Colonic mucosa (tissue), 4 donors: Measurements from ENCODE around the gene ARHGAP8. TPM values are rescaled to one million over a fixed set of nuclear protein-coding genes. Genes with fewer than 3 reads are reported as not detected.

Source experiments
- DNase-seq: peaks from one replicate; pipeline ENCODE4 v3.0.0-alpha.2; 2020
- H3K27ac ChIP-seq: fragments of 200-600 bp; one replicate; pipeline ENCODE4 v1.8.0; 2021
- H3K27me3 ChIP-seq: fragments of 200-600 bp; one replicate; pipeline ENCODE4 v1.8.0; 2021
- H3K36me3 ChIP-seq: fragments of 200-600 bp; one replicate; pipeline ENCODE4 v1.8.0; 2021
- H3K4me1 ChIP-seq: fragments of 200-600 bp; one replicate; pipeline ENCODE4 v1.8.0; 2021; ENCODE audit warnings: mild to moderate bottlenecking
- H3K4me3 ChIP-seq: fragments of 200-600 bp; one replicate; pipeline ENCODE4 v1.8.0; 2021
- H3K9ac ChIP-seq, 2 donors: one replicate each; pipeline ENCODE4 v1.7.0; 2013; ENCODE audit warnings: control low read depth in 2 of 2, low read depth in 2 of 2, low read length in 2 of 2
- H3K9me3 ChIP-seq: fragments of 200-600 bp; one replicate; pipeline ENCODE4 v1.8.0; 2021
- intact Hi-C: fragments of 100-400 bp; cut with DNase I; formaldehyde crosslinking; loops from one replicate; pipeline ENCODE4 v1.14.1; 2022
- total RNA-seq, 2 donors: library from RNA; stranded (reverse); fragmentation: NEBNext Ultra II Directional in 1 of 2; extraction: Animal tissue kit (Norgen Biotek cat#: 25700) in 1 of 2; gene quantifications; one replicate each; pipeline ENCODE4 v1.2.1, GENCODE V29; 2021
- TF ChIP-seq, protein P1 (sequence below): fragments of 200-600 bp; IDR thresholded peaks from one replicate; pipeline ENCODE4 v1.8.0; 2022; ENCODE audit warnings: antibody characterized with exemption, mild to moderate bottlenecking
- donor health status: healthy.
- donor health status: DM: no; HTN: no; CAD: no.
- donor health status: DM: no; HTN: no; CAD: no.

The ARHGAP8 gene
- total RNA-seq, 2 donors from 2014 or later, result 38.4 to 69.9 TPM

DNA sequence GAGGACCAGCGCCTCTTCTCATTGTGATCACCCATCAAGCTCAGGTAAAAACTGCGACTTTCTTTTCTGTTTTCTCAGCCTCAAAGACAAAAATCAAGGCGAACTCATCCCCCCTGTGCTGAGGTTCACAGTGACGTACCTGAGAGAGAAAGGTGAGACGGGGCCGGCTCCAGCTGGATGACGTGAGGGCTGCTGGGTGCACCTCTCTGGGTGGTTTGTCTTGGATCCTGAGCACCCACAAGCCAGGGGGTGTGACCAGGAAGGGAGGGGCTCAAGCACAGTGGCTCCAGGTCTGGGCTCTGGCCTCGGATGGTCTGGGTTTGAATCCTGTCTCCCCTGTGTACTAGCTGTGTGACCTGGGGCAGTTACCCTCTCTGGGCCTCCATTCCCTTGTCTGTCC is 92.8 kb downstream of the ARHGAP8 start:
- no peak for DNase-seq
- Histone ChIP-seq H3K9ac (no peak overlapping the region), H3K27ac (no peak overlapping the region), H3K4me1 (no peaks in the 10 kb centered on the region), H3K27me3 (no peaks in the 10 kb centered on the region), H3K9me3 (no peaks in the 10 kb centered on the region), H3K4me3 (no peak overlapping the region), H3K36me3 (no peaks in the 10 kb centered on the region)
- intact Hi-C loops, result no loop called here
- TF ChIP-seq, protein P1, sequence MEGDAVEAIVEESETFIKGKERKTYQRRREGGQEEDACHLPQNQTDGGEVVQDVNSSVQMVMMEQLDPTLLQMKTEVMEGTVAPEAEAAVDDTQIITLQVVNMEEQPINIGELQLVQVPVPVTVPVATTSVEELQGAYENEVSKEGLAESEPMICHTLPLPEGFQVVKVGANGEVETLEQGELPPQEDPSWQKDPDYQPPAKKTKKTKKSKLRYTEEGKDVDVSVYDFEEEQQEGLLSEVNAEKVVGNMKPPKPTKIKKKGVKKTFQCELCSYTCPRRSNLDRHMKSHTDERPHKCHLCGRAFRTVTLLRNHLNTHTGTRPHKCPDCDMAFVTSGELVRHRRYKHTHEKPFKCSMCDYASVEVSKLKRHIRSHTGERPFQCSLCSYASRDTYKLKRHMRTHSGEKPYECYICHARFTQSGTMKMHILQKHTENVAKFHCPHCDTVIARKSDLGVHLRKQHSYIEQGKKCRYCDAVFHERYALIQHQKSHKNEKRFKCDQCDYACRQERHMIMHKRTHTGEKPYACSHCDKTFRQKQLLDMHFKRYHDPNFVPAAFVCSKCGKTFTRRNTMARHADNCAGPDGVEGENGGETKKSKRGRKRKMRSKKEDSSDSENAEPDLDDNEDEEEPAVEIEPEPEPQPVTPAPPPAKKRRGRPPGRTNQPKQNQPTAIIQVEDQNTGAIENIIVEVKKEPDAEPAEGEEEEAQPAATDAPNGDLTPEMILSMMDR, result no peak

DNA sequence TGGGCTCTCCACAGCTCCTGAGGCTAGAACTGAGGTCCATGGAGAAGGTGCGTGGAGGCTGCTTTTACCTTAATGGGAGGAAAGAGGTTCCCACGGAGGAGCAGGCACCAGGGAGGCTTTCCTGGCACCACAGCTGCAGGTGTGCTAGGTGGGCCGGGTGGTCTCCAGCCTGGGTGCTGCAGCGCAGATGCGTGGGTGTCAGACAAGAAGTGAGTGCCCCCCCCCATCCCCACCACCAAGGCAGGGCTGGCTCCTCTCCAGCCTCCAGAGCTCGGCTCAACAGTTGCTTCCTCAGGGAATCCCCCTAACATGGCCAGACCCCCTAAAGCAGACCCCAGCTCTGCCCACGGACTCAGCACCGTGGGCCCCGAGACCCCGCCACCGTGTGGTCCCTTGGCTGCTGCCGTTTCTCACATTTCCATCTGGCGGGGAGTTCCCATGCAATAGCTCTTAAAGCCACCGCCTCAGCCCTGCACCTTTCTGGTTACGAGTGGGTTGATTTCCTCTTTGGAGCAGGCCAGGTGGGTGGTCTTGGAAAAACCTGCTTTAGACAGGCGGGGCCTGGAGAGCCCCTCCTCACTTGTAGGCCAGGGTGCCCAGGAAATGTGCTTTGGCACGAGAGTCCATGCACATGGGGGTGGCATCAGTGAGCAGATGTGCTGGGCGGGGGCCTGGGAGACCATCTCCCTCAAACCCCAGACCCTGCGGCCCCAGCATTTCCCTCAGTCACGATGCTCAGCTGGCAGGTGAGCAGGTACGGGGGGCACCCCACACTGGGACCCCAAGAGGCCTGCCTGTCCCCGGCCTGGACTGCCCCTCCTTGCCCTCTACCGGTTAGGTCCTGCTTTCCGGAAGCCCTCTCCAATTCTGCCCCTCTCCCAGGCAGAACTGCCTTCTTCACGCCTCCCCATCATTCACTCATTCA is 93.7 kb downstream of the ARHGAP8 start:
- no peaks in the 10 kb centered on the region for H3K9me3 ChIP-seq
- no peaks in the 10 kb centered on the region for H3K27me3 ChIP-seq
- H3K27ac ChIP-seq, result no peak overlapping the region
- H3K4me1 ChIP-seq, result no peaks in the 10 kb centered on the region
- intact Hi-C loops, result no loop called here
- no peak for DNase-seq
- H3K4me3 ChIP-seq, result no peak overlapping the region
- H3K36me3 ChIP-seq, result no peaks in the 10 kb centered on the region
- H3K9ac ChIP-seq, result no peak overlapping the region
- TF ChIP-seq, protein P1, result no peak

DNA sequence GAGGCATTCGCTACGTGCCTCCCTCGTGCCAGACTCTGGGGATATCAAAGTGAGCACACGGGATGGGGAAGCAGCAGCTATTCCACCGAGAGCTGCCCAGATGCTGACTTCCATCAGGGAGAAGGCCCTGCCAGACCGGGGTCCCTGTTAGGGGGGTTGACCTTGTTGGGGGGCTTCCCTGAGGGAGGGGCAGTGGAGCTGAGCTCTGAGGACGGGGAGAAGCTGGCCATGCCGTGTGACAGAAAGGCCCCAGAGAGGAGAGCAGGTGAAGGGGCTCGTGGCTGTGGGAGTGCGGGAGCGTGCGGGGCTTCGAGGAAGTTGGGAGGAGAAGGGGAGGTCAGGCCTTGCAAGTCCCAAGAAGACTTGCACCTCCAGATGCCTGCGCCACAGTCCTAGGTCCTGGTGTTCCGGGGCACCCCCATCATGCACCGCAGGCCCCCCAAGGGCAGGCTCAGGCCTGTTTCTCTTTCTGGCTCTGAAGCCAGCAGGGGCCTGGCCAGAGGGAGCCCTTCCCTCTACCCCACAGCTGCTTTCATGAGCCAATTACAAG is 94.4 kb downstream of the ARHGAP8 start:
- H3K27me3 ChIP-seq, result no peaks in the 10 kb centered on the region
- TF ChIP-seq, protein P1, result no peak
- H3K9me3 ChIP-seq, result no peaks in the 10 kb centered on the region
- no peaks in the 10 kb centered on the region for H3K4me1 ChIP-seq
- DNase-seq, result no peak
- H3K36me3 ChIP-seq, result no peaks in the 10 kb centered on the region
- H3K4me3 ChIP-seq, result no peak overlapping the region
- H3K9ac ChIP-seq, result no peak overlapping the region
- intact Hi-C loops, result no loop called here
- H3K27ac ChIP-seq, result no peak overlapping the region

DNA sequence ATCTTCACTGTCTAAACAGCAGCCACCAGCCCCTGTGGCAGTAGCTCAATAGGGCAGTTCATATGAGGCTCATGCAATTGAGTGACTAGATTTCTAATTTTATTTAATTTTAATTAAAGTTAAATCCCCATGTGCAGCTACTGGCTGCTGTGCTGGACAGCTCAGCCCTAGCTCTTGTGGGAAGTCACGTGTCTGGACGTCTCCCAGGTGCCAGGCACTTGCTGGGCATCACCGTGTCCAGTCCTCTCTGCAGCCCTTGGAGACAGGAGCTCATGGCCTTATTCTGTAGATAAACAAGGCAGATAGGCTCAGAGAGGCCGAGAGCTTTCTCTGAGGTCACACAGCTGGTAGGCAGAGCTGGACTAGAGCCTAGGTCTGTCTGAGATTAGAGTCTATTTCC is 95.0 kb downstream of the ARHGAP8 start:
- H3K4me1 ChIP-seq, result no peaks in the 10 kb centered on the region
- no peak overlapping the region for H3K27ac ChIP-seq
- H3K9ac ChIP-seq, result no peak overlapping the region
- no peak for DNase-seq
- no peak overlapping the region for H3K4me3 ChIP-seq
- H3K9me3 ChIP-seq, result no peaks in the 10 kb centered on the region
- TF ChIP-seq, protein P1, result no peak
- intact Hi-C loops, result no loop called here
- H3K36me3 ChIP-seq, result no peaks in the 10 kb centered on the region
- H3K27me3 ChIP-seq, result no peaks in the 10 kb centered on the region

DNA sequence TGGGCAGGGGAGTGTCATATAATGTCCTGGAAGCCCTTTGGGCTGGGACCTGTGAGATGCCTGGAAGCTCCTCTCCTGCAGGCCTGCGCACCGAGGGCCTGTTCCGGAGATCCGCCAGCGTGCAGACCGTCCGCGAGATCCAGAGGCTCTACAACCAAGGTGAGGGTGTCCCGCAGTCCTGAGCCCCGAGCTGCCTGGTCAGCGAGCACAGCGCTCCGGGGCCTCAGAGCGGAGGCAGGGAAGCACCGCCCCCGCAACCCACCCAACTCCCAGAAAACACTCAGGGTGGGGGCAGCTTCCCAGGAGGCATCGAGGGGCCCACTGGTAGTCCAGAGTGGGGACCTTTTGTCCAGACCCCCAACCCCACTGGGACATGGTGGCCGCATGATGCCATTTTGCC is 95.5 kb downstream of the ARHGAP8 start:
- no peak overlapping the region for H3K9ac ChIP-seq
- TF ChIP-seq, protein P1, result no peak
- no peaks in the 10 kb centered on the region for H3K27me3 ChIP-seq
- H3K36me3 ChIP-seq, result no peaks in the 10 kb centered on the region
- H3K4me3 ChIP-seq, result no peak overlapping the region
- no peaks in the 10 kb centered on the region for H3K9me3 ChIP-seq
- no peak for DNase-seq
- no peak overlapping the region for H3K27ac ChIP-seq
- H3K4me1 ChIP-seq, result no peaks in the 10 kb centered on the region
- intact Hi-C loops, result no loop called here
